ENCODE measurements around the gene KIF26A.

- TF ChIP-seq POLR2A (IDR thresholded peaks at IDR 0.05; ENCODE audit: low read length) (no peak), GATA1 (IDR thresholded peaks at IDR 0.05; ENCODE audit: low read depth, low read length) (no peak)
These were observed 72.8 kb downstream of the KIF26A start for GRCh38 chr14:104211215-104211614.
